Activated naive CD8-positive, alpha-beta T cell treated with anti-CD3 and anti-CD28 coated beads for 36 hours (primary cell): Measurements from ENCODE around the gene TBX20. TPM values are rescaled to one million over a fixed set of nuclear protein-coding genes. Genes with fewer than 3 reads are reported as not detected.

Experiments
- DNase-seq: peaks from one replicate; pipeline ENCODE4 v3.0.0; 2021
- H3K27ac Mint-ChIP-seq: one replicate; pipeline ENCODE4 v1.8.0; 2022; ENCODE audit warnings: mild to moderate bottlenecking, moderate library complexity, mixed read lengths
- H3K27me3 Mint-ChIP-seq: one replicate; pipeline ENCODE4 v1.8.0; 2022; ENCODE audit warnings: mild to moderate bottlenecking, mixed read lengths
- H3K36me3 Mint-ChIP-seq: one replicate; pipeline ENCODE4 v1.8.0; 2021; ENCODE audit warnings: mild to moderate bottlenecking, mixed read lengths
- H3K4me1 Mint-ChIP-seq: one replicate; pipeline ENCODE4 v1.8.0; 2021; ENCODE audit warnings: mixed read lengths
- H3K4me3 Mint-ChIP-seq: one replicate; pipeline ENCODE4 v1.8.0; 2022; ENCODE audit warnings: mild to moderate bottlenecking, moderate library complexity, mixed read lengths
- H3K9me3 Mint-ChIP-seq: one replicate; pipeline ENCODE4 v1.8.0; 2022; ENCODE audit warnings: mixed read lengths
- total RNA-seq, 2 experiments: library from RNA; stranded (reverse); gene quantifications; one replicate each; pipeline ENCODE4 v1.2.3, GENCODE V29; 2021

The TBX20 gene
- total RNA-seq = under 1 TPM in 1 of 2 experiments, not detected in 1; 0.12 TPM

GRCh38 chr7:35253710-35254495 is at the start of gene TBX20:
TSS of gene TBX20 (minus strand) at chr7:35254100. CDS start at chr7:35253620, 480 bp downstream.
- H3K27ac Mint-ChIP-seq = no peak within 1 kb of the TSS
- peaks cover 15% of the 10 kb centered on the region for H3K4me1 Mint-ChIP-seq
- peak within 1 kb of the TSS; percentile 45 for H3K4me3 Mint-ChIP-seq
- DNase-seq = peak; percentile 57
- H3K27me3 Mint-ChIP-seq = peaks cover 97% of the 10 kb centered on the region
- H3K36me3 Mint-ChIP-seq = peaks cover 3% of the 10 kb centered on the region
- peaks cover 9% of the 10 kb centered on the region for H3K9me3 Mint-ChIP-seq

GRCh38 chr7:35289376-35289775 is 35.5 kb upstream of the TBX20 start:
- Mint-ChIP-seq H3K9me3 (peaks cover 5% of the 10 kb centered on the region), H3K27ac (no peak overlapping the region), H3K36me3 (no peaks in the 10 kb centered on the region), H3K27me3 (peaks cover 14% of the 10 kb centered on the region), H3K4me3 (no peak overlapping the region), H3K4me1 (no peaks in the 10 kb centered on the region)
- DNase-seq = no peak

- no peaks in the 10 kb centered on the region for H3K36me3 Mint-ChIP-seq
- peaks cover 14% of the 10 kb centered on the region for H3K27me3 Mint-ChIP-seq
- H3K4me1 Mint-ChIP-seq = no peaks in the 10 kb centered on the region
- no peak overlapping the region for H3K4me3 Mint-ChIP-seq
- H3K27ac Mint-ChIP-seq = no peak overlapping the region
- no peak for DNase-seq
- H3K9me3 Mint-ChIP-seq = peaks cover 3% of the 10 kb centered on the region
Observed at GRCh38 chr7:35286986-35287385, 33.1 kb upstream of the TBX20 start.

GRCh38 chr7:35286422-35286821 is 32.5 kb upstream of the TBX20 start:
- Mint-ChIP-seq H3K27ac (no peak overlapping the region), H3K36me3 (no peaks in the 10 kb centered on the region), H3K27me3 (peaks cover 15% of the 10 kb centered on the region), H3K4me1 (no peaks in the 10 kb centered on the region), H3K4me3 (no peak overlapping the region), H3K9me3 (peaks cover 3% of the 10 kb centered on the region)
- no peak for DNase-seq

GRCh38 chr7:35285799-35286198 is 31.9 kb upstream of the TBX20 start:
- Mint-ChIP-seq H3K27me3 (peaks cover 14% of the 10 kb centered on the region), H3K27ac (no peak overlapping the region), H3K4me3 (no peak overlapping the region), H3K4me1 (no peaks in the 10 kb centered on the region), H3K36me3 (no peaks in the 10 kb centered on the region), H3K9me3 (peaks cover 3% of the 10 kb centered on the region)
- DNase-seq = no peak

GRCh38 chr7:35280902-35281301 is 27.0 kb upstream of the TBX20 start:
- Mint-ChIP-seq H3K36me3 (no peaks in the 10 kb centered on the region), H3K27ac (no peak overlapping the region), H3K4me3 (no peak overlapping the region), H3K4me1 (no peaks in the 10 kb centered on the region), H3K9me3 (no peaks in the 10 kb centered on the region), H3K27me3 (peaks cover 20% of the 10 kb centered on the region)
- DNase-seq = no peak

GRCh38 chr7:35277359-35277758 is 23.5 kb upstream of the TBX20 start:
- H3K27ac Mint-ChIP-seq = no peak overlapping the region
- DNase-seq = no peak
- no peaks in the 10 kb centered on the region for H3K9me3 Mint-ChIP-seq
- H3K27me3 Mint-ChIP-seq = peaks cover 20% of the 10 kb centered on the region
- H3K36me3 Mint-ChIP-seq = no peaks in the 10 kb centered on the region
- no peaks in the 10 kb centered on the region for H3K4me1 Mint-ChIP-seq
- H3K4me3 Mint-ChIP-seq = no peak overlapping the region

- H3K9me3 Mint-ChIP-seq = no peaks in the 10 kb centered on the region
- H3K27me3 Mint-ChIP-seq = peaks cover 15% of the 10 kb centered on the region
- H3K36me3 Mint-ChIP-seq = no peaks in the 10 kb centered on the region
- DNase-seq = no peak
- no peak overlapping the region for H3K4me3 Mint-ChIP-seq
- no peaks in the 10 kb centered on the region for H3K4me1 Mint-ChIP-seq
- H3K27ac Mint-ChIP-seq = no peak overlapping the region
Observed at GRCh38 chr7:35272246-35272645, 18.3 kb upstream of the TBX20 start.

GRCh38 chr7:35268953-35269352 is 15.1 kb upstream of the TBX20 start:
- Mint-ChIP-seq H3K4me1 (no peaks in the 10 kb centered on the region), H3K27me3 (peaks cover 38% of the 10 kb centered on the region), H3K36me3 (no peaks in the 10 kb centered on the region), H3K9me3 (no peaks in the 10 kb centered on the region), H3K27ac (no peak overlapping the region), H3K4me3 (no peak overlapping the region)
- DNase-seq = no peak

- no peak overlapping the region for H3K4me3 Mint-ChIP-seq
- no peaks in the 10 kb centered on the region for H3K4me1 Mint-ChIP-seq
- no peak for DNase-seq
- H3K9me3 Mint-ChIP-seq = no peaks in the 10 kb centered on the region
- H3K27me3 Mint-ChIP-seq = peaks cover 53% of the 10 kb centered on the region
- no peak overlapping the region for H3K27ac Mint-ChIP-seq
- no peaks in the 10 kb centered on the region for H3K36me3 Mint-ChIP-seq
Observed at GRCh38 chr7:35267411-35267810, 13.5 kb upstream of the TBX20 start.

- H3K9me3 Mint-ChIP-seq = peaks cover 4% of the 10 kb centered on the region
- H3K36me3 Mint-ChIP-seq = peaks cover under 1% of the 10 kb centered on the region
- H3K4me3 Mint-ChIP-seq = no peak overlapping the region
- no peak overlapping the region for H3K27ac Mint-ChIP-seq
- DNase-seq = no peak
- H3K4me1 Mint-ChIP-seq = peaks cover 2% of the 10 kb centered on the region
- H3K27me3 Mint-ChIP-seq = peaks cover 79% of the 10 kb centered on the region
Observed at GRCh38 chr7:35263396-35263795, 9.5 kb upstream of the TBX20 start.

GRCh38 chr7:35261476-35262285 is 7.8 kb upstream of the TBX20 start:
- no peak overlapping the region for H3K27ac Mint-ChIP-seq
- DNase-seq = no peak
- H3K9me3 Mint-ChIP-seq = peaks cover 5% of the 10 kb centered on the region
- peaks cover 6% of the 10 kb centered on the region for H3K4me1 Mint-ChIP-seq
- peaks cover 94% of the 10 kb centered on the region for H3K27me3 Mint-ChIP-seq
- peaks cover 1% of the 10 kb centered on the region for H3K36me3 Mint-ChIP-seq
- H3K4me3 Mint-ChIP-seq = no peak overlapping the region

- DNase-seq = no peak
- Mint-ChIP-seq H3K4me1 (peaks cover 6% of the 10 kb centered on the region), H3K4me3 (no peak overlapping the region), H3K27me3 (peaks cover 97% of the 10 kb centered on the region), H3K9me3 (peaks cover 5% of the 10 kb centered on the region), H3K27ac (no peak overlapping the region), H3K36me3 (peaks cover 1% of the 10 kb centered on the region)
Observed at GRCh38 chr7:35261041-35261440, 7.1 kb upstream of the TBX20 start.

GRCh38 chr7:35260246-35260645 is 6.3 kb upstream of the TBX20 start:
- H3K27ac Mint-ChIP-seq = no peak overlapping the region
- peaks cover 6% of the 10 kb centered on the region for H3K4me1 Mint-ChIP-seq

GRCh38 chr7:35259523-35259908 is 5.6 kb upstream of the TBX20 start:
- Mint-ChIP-seq H3K36me3 (peaks cover 1% of the 10 kb centered on the region), H3K9me3 (peaks cover 6% of the 10 kb centered on the region), H3K4me3 (no peak overlapping the region), H3K4me1 (peaks cover 6% of the 10 kb centered on the region), H3K27me3 (peaks cover 98% of the 10 kb centered on the region), H3K27ac (no peak overlapping the region)
- no peak for DNase-seq

More at GRCh38 chr7:35260246-35260645, 6.3 kb upstream of the TBX20 start:
- H3K36me3 Mint-ChIP-seq = peaks cover 1% of the 10 kb centered on the region
- no peak for DNase-seq
- peaks cover 6% of the 10 kb centered on the region for H3K9me3 Mint-ChIP-seq
- peaks cover 97% of the 10 kb centered on the region for H3K27me3 Mint-ChIP-seq
- H3K4me3 Mint-ChIP-seq = no peak overlapping the region
